ENCODE results near the gene RD3L. TPM values are rescaled to one million over a fixed set of nuclear protein-coding genes. Genes with fewer than 3 reads are reported as not detected.
A peak's percentile ranks its signal among the peaks of the same experiment; 100 is the strongest.

RD3L gene
- total and polyA plus RNA-seq, 10 of the 15 experiments (the other 5 are each of a cell fraction or from before 2014, with no cell fraction given) = not detected

GRCh38 chr14:103910262-103910935 lies 31.9 kb downstream of the RD3L start (continued):
- TF ChIP-seq IKZF1 (conservative IDR thresholded peaks at IDR 0.05) (0 out of 2 replicates have a peak, but pooled peaks have one; percentile 20), JUND (IDR thresholded peaks at IDR 0.05; ENCODE audit: low read depth, low read length) (no peak), HCFC1 (IDR thresholded peaks at IDR 0.05; ENCODE audit: low read length) (no peak), CTCF (IDR thresholded peaks at IDR 0.05 in 2 of 3, conservative IDR thresholded peaks at IDR 0.05 in 1 of 3; ENCODE audit: control insufficient read depth in 2 of 3, extremely low read depth in 1 of 3, insufficient read depth in 1 of 3, low read depth in 3 of 3, low read length in 3 of 3) (peak; percentile 69 to 80 (median 74)), SPI1 (IDR thresholded peaks at IDR 0.05; ENCODE audit: borderline replicate concordance, insufficient read depth, low read depth, low read length) (no peak), MTA2 (IDR thresholded peaks at IDR 0.05; ENCODE audit: low read depth) (no peak), ETV6 (conservative IDR thresholded peaks at IDR 0.05 in 1 of 2, IDR thresholded peaks at IDR 0.05 in 1 of 2; ENCODE audit: borderline replicate concordance in 1 of 2, low read depth in 1 of 2) (no peak), MAX (IDR thresholded peaks at IDR 0.05; ENCODE audit: low read depth, low read length) (no peak), E4F1 (IDR thresholded peaks at IDR 0.05; ENCODE audit: borderline replicate concordance, partially characterized antibody) (no peak), RAD21 (IDR thresholded peaks at IDR 0.05; ENCODE audit: insufficient read depth, low read depth, low read length) (peak; percentile 84), MXI1 (IDR thresholded peaks at IDR 0.05; ENCODE audit: low read depth, low read length) (peak; percentile 34; the same call in 1 of the 2 replicates), NFYB (IDR thresholded peaks at IDR 0.05; ENCODE audit: insufficient read depth, low read depth, low read length) (no peak), POLR2A (IDR thresholded peaks at IDR 0.05; ENCODE audit: low read depth, low read length) (peak; percentile 34; the same call in 1 of the 2 replicates), GABPA (IDR thresholded peaks at IDR 0.05; ENCODE audit: low read depth) (no peak), HSF1 (IDR thresholded peaks at IDR 0.05; ENCODE audit: low read depth, low read length) (no peak), EGR1 (IDR thresholded peaks at IDR 0.05; ENCODE audit: borderline replicate concordance in 1 of 2, low read depth in 2 of 2, low read length in 2 of 2) (peak in 1 of 2 experiments; percentile 64; a peak in 1 of 3 replicates), BHLHE40 (IDR thresholded peaks at IDR 0.05; ENCODE audit: borderline replicate concordance in 1 of 2, low read depth in 2 of 2, low read length in 1 of 2) (peak in 1 of 2 experiments; percentile 58; a peak in 1 of 4 replicates), CEBPZ (IDR thresholded peaks at IDR 0.05; ENCODE audit: low read depth, low read length) (no peak)
